Hematopoietic multipotent progenitor cell treated with erythropoietin and hydrocortisone succinate and interleukin-3 and kit ligand, for 15 days (in vitro differentiated cells): ENCODE measurements around the gene ANO1.

Experiments used
- DNase-seq: peaks from one replicate; pipeline ENCODE4 v3.0.0-alpha.2; 2015; ENCODE audit warnings: low spot score

The ANO1 gene

GRCh38 chr11:70138403-70138802, 60.3 kb downstream of the ANO1 start:
- DNase-seq: no peak

- DNase-seq: no peak
Measured at GRCh38 chr11:70139785-70140410, 61.8 kb downstream of the ANO1 start.

DNA sequence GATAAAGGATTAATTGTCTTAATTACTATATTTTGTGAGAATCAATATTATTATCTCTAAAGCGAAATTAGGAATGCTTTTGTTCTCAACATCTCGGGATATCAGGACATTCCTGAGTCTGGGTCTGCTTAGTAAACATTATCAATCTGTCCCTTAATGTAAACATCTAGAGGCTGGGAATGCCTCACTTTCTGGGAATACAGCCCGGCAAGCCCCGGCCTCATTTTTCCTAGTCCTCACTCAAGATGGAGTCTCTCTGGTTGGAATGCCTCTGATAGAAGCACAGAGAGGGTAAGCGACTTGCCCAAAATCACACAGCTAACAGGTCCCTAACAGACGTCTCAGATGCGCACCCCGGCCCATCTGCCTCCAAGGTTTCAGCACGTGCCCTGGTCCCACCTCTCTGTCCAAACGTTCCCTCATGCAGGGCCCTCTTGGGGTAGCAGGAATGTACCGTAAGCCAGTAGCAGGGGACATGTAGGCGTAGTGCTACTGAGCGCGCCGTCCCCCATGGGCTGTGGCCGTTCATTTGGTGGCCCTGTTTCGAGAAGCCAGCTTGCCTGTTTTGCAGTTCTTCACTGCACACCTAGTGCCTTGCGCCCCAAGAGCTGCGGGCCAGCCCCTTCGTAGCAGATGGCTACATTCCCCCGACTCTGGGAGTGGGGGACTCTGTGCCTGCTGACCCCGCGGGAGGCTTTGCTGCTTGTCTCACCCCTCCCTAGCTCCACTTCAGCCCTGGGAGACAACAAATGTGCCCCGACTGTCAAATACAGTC, 62.8 kb downstream of the ANO1 start:
- DNase-seq: no peak

DNA sequence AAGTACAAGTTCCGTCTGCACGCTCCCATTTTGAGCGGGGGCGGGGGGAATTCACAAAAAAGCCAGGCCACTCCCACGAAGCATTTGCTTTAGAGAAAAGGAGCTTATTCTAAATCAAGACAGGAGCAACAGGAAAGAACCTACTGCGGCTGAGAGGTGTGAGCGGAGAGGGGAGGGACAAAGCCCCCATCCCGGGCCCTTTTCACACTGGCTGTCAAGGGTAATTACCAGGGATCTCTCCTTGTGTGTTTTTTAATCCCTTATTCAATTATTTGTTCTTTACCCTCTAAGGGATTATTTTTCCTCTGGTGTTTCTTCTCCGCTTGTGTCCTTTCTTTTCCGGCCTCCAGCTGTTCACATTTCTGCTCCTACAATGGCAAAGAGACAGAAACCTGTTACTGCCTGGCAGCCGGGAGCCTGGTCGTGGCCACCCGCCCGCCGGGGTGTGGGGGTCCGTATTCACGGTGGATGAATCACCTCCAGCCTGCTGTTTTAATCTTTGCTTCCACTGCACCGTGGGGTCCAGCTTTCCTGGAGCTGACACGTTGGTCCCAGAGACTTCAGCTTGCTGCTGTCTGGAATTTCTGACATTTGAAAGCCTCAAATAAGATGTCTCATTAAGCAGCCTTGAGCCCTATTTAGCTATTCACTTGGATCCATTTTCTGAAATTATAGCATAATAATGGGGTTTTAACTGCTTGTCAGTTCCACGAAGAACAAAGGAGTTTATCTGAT, 63.5 kb downstream of the ANO1 start:
- no peak for DNase-seq

DNA sequence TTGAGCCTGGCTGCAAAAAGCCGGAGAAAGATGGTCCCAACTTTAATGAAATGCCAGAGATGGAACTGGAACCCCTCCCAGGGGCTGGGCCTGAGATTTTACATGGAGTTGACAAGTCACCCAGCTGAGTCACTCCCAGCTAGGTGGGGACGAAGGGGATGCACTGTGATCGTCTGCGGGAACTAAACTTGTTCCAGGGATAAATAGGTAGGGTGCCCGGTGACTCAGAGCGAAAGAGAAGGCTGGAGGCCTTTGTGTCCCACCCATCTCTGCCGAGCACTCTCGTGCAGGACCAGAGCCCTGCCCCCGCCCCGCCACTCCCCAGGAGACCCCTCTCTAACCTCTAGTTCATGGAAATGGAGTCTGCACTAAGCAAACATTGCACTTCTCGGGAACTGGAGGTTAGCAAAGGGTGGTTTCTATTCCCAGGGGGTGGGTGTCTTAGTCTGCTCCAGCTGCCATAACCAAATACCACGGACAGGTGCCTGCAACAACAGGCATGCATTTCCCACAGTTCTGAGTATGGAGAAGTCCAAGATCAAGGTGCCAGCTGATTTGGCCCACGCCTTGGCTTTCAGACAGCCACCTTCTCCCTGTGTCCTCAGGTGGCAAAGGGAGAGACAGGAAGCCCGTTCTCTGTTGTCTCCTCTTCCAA, 64.2 kb downstream of the ANO1 start:
- DNase-seq: no peak

GRCh38 chr11:70144262-70144661, 66.1 kb downstream of the ANO1 start:
- no peak for DNase-seq

- no peak for DNase-seq
Measured at GRCh38 chr11:70145071-70145470, 67.0 kb downstream of the ANO1 start.

GRCh38 chr11:70145841-70146240, 67.7 kb downstream of the ANO1 start:
- DNase-seq: no peak

DNA sequence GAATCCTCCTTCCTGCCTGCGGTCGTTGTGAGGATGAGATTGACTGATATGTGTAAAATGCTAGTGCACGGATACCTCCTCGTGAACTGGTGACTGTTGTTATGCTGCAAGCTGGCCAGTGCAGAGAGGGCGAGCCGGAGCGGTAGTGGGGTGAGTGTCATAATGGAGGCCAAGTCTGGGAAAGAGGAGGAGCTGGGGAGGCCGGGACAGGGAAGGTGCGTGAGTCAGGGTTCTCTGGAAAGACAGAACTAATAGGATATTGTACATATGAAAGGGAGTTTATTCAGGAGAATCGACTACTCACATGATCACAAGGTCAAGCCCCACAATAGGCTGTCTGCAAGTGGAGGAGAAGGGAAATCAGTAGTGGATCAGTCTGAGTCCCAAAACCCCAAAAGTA, 68.2 kb downstream of the ANO1 start:
- no peak for DNase-seq

- DNase-seq: no peak
Measured at GRCh38 chr11:70146895-70147520, 68.9 kb downstream of the ANO1 start.

DNA sequence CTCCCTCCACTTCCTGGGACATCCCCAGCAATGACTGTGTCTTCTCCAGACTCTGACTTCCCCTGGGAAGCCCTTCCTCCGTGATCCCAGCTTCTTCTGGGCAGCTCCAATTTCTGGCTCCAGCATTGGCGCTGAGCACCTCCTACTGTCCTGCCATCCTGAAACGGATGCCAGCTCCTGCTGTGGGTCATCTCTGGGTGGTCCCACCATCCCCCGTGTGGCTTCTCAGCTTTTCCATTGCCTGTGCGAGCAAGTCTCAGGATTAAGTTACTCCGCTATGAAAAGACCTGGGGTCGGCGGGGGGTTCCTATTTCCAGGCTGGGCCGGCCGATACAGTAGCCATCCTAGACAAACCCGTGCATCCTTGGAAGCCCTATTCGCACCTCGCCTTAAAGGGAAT, 69.6 kb downstream of the ANO1 start:
- no peak for DNase-seq

DNA sequence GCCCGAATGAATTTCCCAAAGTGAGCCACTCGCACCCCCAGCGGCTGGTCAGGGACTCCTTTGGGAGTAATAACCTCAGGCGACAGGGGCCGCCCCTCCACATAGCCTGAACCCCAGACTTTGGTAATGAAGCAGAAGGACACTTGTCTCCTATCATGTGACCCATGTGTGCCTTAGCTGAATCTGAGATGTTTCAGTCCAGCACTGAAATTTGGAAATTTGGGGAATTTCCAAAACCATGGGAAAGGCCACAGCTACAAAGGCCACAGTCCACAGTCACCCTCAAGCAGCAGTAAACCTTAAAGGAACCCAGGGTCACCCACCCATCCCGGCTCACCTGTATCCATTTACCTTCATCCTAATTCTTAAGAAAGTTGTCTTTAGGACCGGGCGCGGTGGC, 73.6 kb downstream of the ANO1 start:
- no peak for DNase-seq

- no peak for DNase-seq
Measured at GRCh38 chr11:70153133-70153727, 75.1 kb downstream of the ANO1 start.

GRCh38 chr11:70155386-70155785, 77.3 kb downstream of the ANO1 start:
- no peak for DNase-seq

DNA sequence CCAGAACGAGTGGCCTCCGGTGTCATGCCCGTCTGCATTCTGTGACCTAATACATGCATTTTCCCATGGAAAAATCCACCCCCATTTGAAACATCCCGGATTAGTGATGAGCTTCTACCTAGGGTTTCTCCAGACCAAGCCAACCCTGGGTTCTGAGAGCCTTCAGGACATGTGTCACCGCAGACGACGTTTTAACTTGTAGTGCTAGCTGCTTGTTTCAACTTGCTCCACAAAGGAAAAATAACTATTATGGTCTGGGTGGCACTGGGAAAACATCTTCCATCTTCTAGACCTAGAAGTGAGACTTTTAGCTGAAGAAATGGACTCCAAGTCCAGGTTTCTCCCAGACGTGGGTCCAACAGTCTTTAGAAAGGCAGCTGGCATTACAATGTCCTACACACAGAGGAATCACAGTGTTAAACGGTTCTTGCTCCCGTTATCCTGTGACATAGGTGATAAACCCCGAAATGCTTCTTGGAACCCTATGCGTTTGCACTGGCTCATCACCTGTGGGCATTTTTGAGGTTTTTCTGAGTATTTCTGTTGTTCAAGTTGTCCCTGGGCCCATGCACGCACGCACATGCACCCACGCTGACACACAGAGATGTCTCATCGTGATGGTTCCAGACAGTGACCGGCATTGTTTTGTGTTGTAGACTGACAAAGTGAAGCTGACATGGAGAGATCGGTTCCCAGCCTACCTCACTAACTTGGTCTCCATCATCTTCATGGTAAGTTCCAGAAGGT, 78.3 kb downstream of the ANO1 start:
- DNase-seq: no peak

- no peak for DNase-seq
Measured at GRCh38 chr11:70158201-70158600, 80.1 kb downstream of the ANO1 start.

- no peak for DNase-seq
Measured at GRCh38 chr11:70158757-70159389, 80.8 kb downstream of the ANO1 start.

DNA sequence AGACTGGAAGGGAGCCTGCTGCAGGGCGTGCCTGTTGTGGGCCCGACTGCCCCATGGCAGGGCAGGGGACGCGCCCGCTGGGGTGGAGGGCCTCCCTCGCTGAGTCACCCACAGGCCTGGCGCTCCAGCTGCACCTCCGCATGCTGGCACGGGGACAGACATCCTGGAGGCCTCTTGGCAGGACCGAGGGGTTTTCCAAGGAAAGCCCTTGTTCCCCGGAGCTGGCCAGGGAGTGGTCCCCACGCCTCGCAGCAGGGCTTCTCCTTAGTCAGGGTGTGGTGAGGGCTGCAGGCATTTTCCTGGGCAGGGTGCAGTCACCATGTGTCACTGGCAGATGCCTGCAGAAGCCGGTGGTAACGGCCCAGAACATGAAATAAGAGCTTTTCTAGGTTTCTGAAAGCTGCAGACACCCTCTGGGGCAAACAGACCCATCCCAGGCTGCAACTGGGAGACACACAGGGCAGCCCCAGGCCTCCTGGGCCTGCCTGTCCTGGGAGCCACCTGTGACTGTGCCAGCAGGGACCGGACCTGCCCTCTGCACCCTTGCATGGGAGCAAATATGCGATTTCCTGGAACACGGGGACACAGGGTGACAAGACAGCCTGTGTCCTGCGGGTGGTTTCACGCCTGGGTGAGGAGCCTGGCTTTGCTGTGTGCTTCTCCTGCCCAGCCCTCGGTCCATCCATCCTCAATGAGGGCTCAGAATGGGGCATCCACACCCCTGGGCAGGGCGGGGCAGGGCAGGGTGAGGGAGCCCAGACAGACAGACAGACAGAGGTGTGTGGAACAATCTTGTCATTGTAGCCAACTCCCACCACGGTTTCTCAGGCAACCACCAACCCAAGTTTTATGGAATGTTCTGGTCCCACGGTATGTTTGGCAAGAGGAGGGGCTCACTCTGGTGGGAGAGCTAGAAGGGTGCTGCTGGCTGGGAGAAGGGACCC, 81.8 kb downstream of the ANO1 start:
- DNase-seq: no peak

- no peak for DNase-seq
Measured at GRCh38 chr11:70161043-70161625, 83.0 kb downstream of the ANO1 start.
